T-cell (primary cell): Measurements from ENCODE around the gene DISP2. TPM values are rescaled to one million over a fixed set of nuclear protein-coding genes. Genes with fewer than 3 reads are reported as not detected.

Experiments used
- ATAC-seq, 4 experiments: fragments of 200-7000 bp in 3 of 4; fragments of 150-1000 bp in 1 of 4; cut with Tn5 transposase; replicated peaks in 1 of 4; 1 replicate in 3 of 4; 2 replicates in 1 of 4; pipeline ENCODE4 v1.10.0; 2021; ENCODE audit warnings: moderate library complexity in 3 of 4, mild to moderate bottlenecking in 2 of 4, moderate number of reproducible peaks in 1 of 4
- CTCF ChIA-PET, 2 donors: fragments of 300-600 bp; sonication (Branson Sonifier 250); formaldehyde crosslinking; loops; one replicate each; lab custom pipeline; 2022; ENCODE audit warnings: antibody characterized with exemption in 2 of 2; lab: Charles Lee
- POLR2A ChIA-PET, 2 donors: fragments of 300-600 bp; sonication (Branson Sonifier 250); formaldehyde crosslinking; loops; one replicate each; lab custom pipeline; 2022; ENCODE audit warnings: antibody characterized with exemption in 2 of 2; lab: Charles Lee
- DNase-seq, 35 experiments: peaks; one replicate each; pipeline versions ENCODE4 v3.0.0 to v3.0.0-alpha.2; 2013 to 2023
- H3K27ac ChIP-seq: one replicate; pipeline ENCODE4 v1.5.1; 2013; ENCODE audit warnings: low read length
- H3K27me3 ChIP-seq, 2 experiments: replicated peaks in 1 of 2; 1 replicate in 1 of 2; 2 replicates in 1 of 2; pipeline versions ENCODE4 v1.6.1 to v1.7.0; 2013; ENCODE audit warnings: low read length in 1 of 2, mixed read lengths in 1 of 2; ENCODE audit not compliant: control insufficient read depth in 2 of 2, insufficient read depth in 2 of 2; ENCODE audit errors: extremely low read depth in 1 of 2
- H3K36me3 ChIP-seq, 2 donors: 1 replicate in 1 of 2; 2 replicates in 1 of 2; pipeline versions ENCODE4 v1.6.1 to v1.7.0; 2013; ENCODE audit warnings: low read length in 1 of 2; ENCODE audit not compliant: control insufficient read depth in 2 of 2, insufficient read depth in 1 of 2; ENCODE audit errors: extremely low read depth in 1 of 2
- H3K4me1 ChIP-seq, 2 experiments: 1 replicate in 1 of 2; 2 replicates in 1 of 2; pipeline versions ENCODE4 v1.6.1 to v1.7.0; 2013; ENCODE audit warnings: low read length in 2 of 2, mixed read lengths in 1 of 2; ENCODE audit not compliant: insufficient read depth in 2 of 2, control insufficient read depth in 1 of 2; ENCODE audit errors: extremely low read depth in 1 of 2
- H3K4me3 ChIP-seq, 2 donors: 1 replicate in 1 of 2; 2 replicates in 1 of 2; pipeline versions ENCODE4 v1.5.1 to v1.7.0; 2013; ENCODE audit warnings: mild to moderate bottlenecking in 2 of 2, low read length in 1 of 2, moderate library complexity in 1 of 2; ENCODE audit not compliant: control insufficient read depth in 1 of 2; ENCODE audit errors: extremely low read depth in 1 of 2
- H3K9me3 ChIP-seq: 2 replicates; pipeline ENCODE4 v1.7.0; 2013
- H3K27ac Mint-ChIP-seq, 2 donors: one replicate each; pipeline ENCODE4 v1.8.0; 2020 to 2021; ENCODE audit warnings: mild to moderate bottlenecking in 2 of 2, mixed read lengths in 2 of 2
- H3K27me3 Mint-ChIP-seq, 2 donors: one replicate each; pipeline ENCODE4 v1.8.0; 2021 to 2022; ENCODE audit warnings: mixed read lengths in 2 of 2
- H3K36me3 Mint-ChIP-seq: one replicate; pipeline ENCODE4 v1.8.0; 2021; ENCODE audit warnings: mixed read lengths
- H3K4me1 Mint-ChIP-seq, 3 donors: one replicate each; pipeline ENCODE4 v1.8.0; 2020 to 2022; ENCODE audit warnings: mixed read lengths in 3 of 3, mild to moderate bottlenecking in 1 of 3
- H3K4me3 Mint-ChIP-seq, 3 donors: one replicate each; pipeline ENCODE4 v1.8.0; 2020 to 2022; ENCODE audit warnings: mild to moderate bottlenecking in 3 of 3, mixed read lengths in 3 of 3, moderate library complexity in 3 of 3
- H3K9me3 Mint-ChIP-seq, 3 donors: one replicate each; pipeline ENCODE4 v1.8.0; 2020 to 2022; ENCODE audit warnings: mixed read lengths in 3 of 3
- WGBS: methylation state at CpG from one replicate; pipeline ENCODE4 v1.1.5; 2013; ENCODE audit warnings: missing lambda C conversion rate; ENCODE audit not compliant: insufficient coverage; 5-methylcytosine and 5-hydroxymethylcytosine counted together
- total RNA-seq, 35 experiments: library from RNA in 6 of 35; stranded (reverse) in 6 of 35; fragments of 120-200 nt in 1 of 35; gene quantifications; one replicate each; pipeline versions ENCODE4 v1.2.1 to v1.2.4 and lab custom pipeline; 2013 to 2026

Gene DISP2
- total RNA-seq, 5 donors from 2014 or later (not counting 1 experiment from before 2014, with no cell fraction given) = 0.03 to 1.4 (median 0.18) TPM

GRCh38 chr15:40334941-40335795 is 22.9 kb upstream of the DISP2 start:
- no peaks in the 10 kb centered on the region for H3K36me3 ChIP-seq
- H3K27ac ChIP-seq = no peak overlapping the region
- ChIA-PET CTCF (interaction anchor here (0.6 to 3.3 kb wide), 6 partner anchors 9 to 118 kb away, joined by 3 to 20 read pairs (median 5); partner anchors contain the start of gene INAFM2 (in 1 of the 2)), POLR2A (interaction anchor here in 1 of 2 donors (1.0 kb wide), 1 partner anchor 328 kb away, joined by 3 read pairs; no protein-coding TSS in a partner anchor)
- no peak for ATAC-seq
- 91% methylated on average over 22 of the region's 26 CpGs for WGBS
- H3K9me3 ChIP-seq = no peaks in the 10 kb centered on the region
- H3K4me1 ChIP-seq = peaks cover 11 to 33% of the 10 kb centered on the region in 2 experiments
- peaks cover 0 to 17% of the 10 kb centered on the region in 2 experiments for H3K27me3 ChIP-seq
- H3K4me3 ChIP-seq = no peak overlapping the region
- H3K27ac Mint-ChIP-seq = no peak overlapping the region
- DNase-seq = no peak
- H3K36me3 Mint-ChIP-seq = no peaks in the 10 kb centered on the region
- no peaks in the 10 kb centered on the region for H3K9me3 Mint-ChIP-seq
- H3K4me1 Mint-ChIP-seq = peaks cover 17 to 33% (median 20%) of the 10 kb centered on the region in 3 donors
- no peaks in the 10 kb centered on the region for H3K27me3 Mint-ChIP-seq
- no peak overlapping the region for H3K4me3 Mint-ChIP-seq

- H3K9me3 Mint-ChIP-seq = no peaks in the 10 kb centered on the region
- POLR2A ChIA-PET = interaction anchor here in 1 of 2 donors (1.0 kb wide), 1 partner anchor 329 kb away, joined by 3 read pairs; no protein-coding TSS in a partner anchor
- Histone ChIP-seq H3K27me3 (peaks cover 0 to 17% of the 10 kb centered on the region in 2 experiments), H3K4me3 (no peak overlapping the region), H3K9me3 (no peaks in the 10 kb centered on the region), H3K4me1 (peaks cover 11 to 33% of the 10 kb centered on the region in 2 experiments), H3K27ac (no peak overlapping the region), H3K36me3 (no peaks in the 10 kb centered on the region)
- CTCF ChIA-PET = interaction anchor here (0.7 to 3.6 kb wide), 13 partner anchors 9 to 233 kb away, joined by 3 to 30 read pairs (median 9); partner anchors contain the start of genes PLCB2 (in 2 of the 2), INAFM2 (in 1 of the 2) and RPUSD2 (in 1 of the 2)
- no peak overlapping the region for H3K27ac Mint-ChIP-seq
- peaks cover 17 to 33% (median 20%) of the 10 kb centered on the region in 3 donors for H3K4me1 Mint-ChIP-seq
- no peak for ATAC-seq
- no peaks in the 10 kb centered on the region for H3K36me3 Mint-ChIP-seq
- WGBS = 96% methylated on average over 7 of the region's 13 CpGs
- H3K27me3 Mint-ChIP-seq = no peaks in the 10 kb centered on the region
- DNase-seq = no peak
- H3K4me3 Mint-ChIP-seq = no peak overlapping the region
Observed at GRCh38 chr15:40335938-40336743, 21.9 kb upstream of the DISP2 start.

GRCh38 chr15:40336744-40337122 is 21.3 kb upstream of the DISP2 start:
- Mint-ChIP-seq H3K9me3 (no peaks in the 10 kb centered on the region), H3K4me1 (peaks cover 17 to 33% (median 20%) of the 10 kb centered on the region in 3 donors), H3K27ac (no peak overlapping the region), H3K36me3 (no peaks in the 10 kb centered on the region), H3K4me3 (no peak overlapping the region), H3K27me3 (no peaks in the 10 kb centered on the region)
- Histone ChIP-seq H3K27ac (no peak overlapping the region), H3K27me3 (peaks cover 0 to 17% of the 10 kb centered on the region in 2 experiments), H3K4me3 (no peak overlapping the region), H3K4me1 (peaks cover 11 to 33% of the 10 kb centered on the region in 2 experiments), H3K9me3 (no peaks in the 10 kb centered on the region), H3K36me3 (no peaks in the 10 kb centered on the region)
- ATAC-seq (no peak), DNase-seq (peak in 1 of 35 experiments; percentile 31)
- CTCF ChIA-PET = interaction anchor here (0.7 to 3.6 kb wide), 15 partner anchors 10 to 233 kb away, joined by 3 to 30 read pairs (median 9); partner anchors contain the start of genes PLCB2 (in 2 of the 2), INAFM2 (in 1 of the 2) and RPUSD2 (in 1 of the 2)
- 40% methylated on average over 1 of the region's 5 CpGs for WGBS
- POLR2A ChIA-PET = no interaction called here

- peaks cover 17 to 28% (median 20%) of the 10 kb centered on the region in 3 donors for H3K4me1 Mint-ChIP-seq
- H3K9me3 Mint-ChIP-seq = no peaks in the 10 kb centered on the region
- ATAC-seq (no peak), DNase-seq (no peak)
- ChIA-PET CTCF (interaction anchor here (0.5 to 3.6 kb wide), 27 partner anchors 9 to 232 kb away, joined by 3 to 30 read pairs (median 5); partner anchors contain the start of genes PLCB2 (in 2 of the 2), INAFM2 (in 1 of the 2), IVD (in 1 of the 2) and RPUSD2 (in 1 of the 2)), POLR2A (no interaction called here)
- no peaks in the 10 kb centered on the region for H3K9me3 ChIP-seq
- H3K36me3 Mint-ChIP-seq = no peaks in the 10 kb centered on the region
- WGBS = 81% methylated on average over 12 of the region's 19 CpGs
- H3K4me3 ChIP-seq = no peak overlapping the region
- H3K36me3 ChIP-seq = no peaks in the 10 kb centered on the region
- no peaks in the 10 kb centered on the region for H3K27me3 Mint-ChIP-seq
- H3K27ac Mint-ChIP-seq = no peak overlapping the region
- peaks cover 0 to 17% of the 10 kb centered on the region in 2 experiments for H3K27me3 ChIP-seq
- H3K4me1 ChIP-seq = peaks cover 11 to 33% of the 10 kb centered on the region in 2 experiments
- no peak overlapping the region for H3K4me3 Mint-ChIP-seq
- H3K27ac ChIP-seq = no peak overlapping the region
Observed at GRCh38 chr15:40337597-40337996, 20.4 kb upstream of the DISP2 start.

GRCh38 chr15:40338041-40338657 is 19.9 kb upstream of the DISP2 start:
- peak; percentile 80 to 89 (median 86) for ATAC-seq
- DNase-seq = peak; percentile 44 to 87 (median 70)
- peaks cover 11 to 33% of the 10 kb centered on the region in 2 experiments for H3K4me1 ChIP-seq
- no CpG with 5 or more reads among the region's 11 CpGs for WGBS
- no peaks in the 10 kb centered on the region for H3K36me3 ChIP-seq
- ChIA-PET CTCF (interaction anchor here (0.5 to 3.6 kb wide), 30 partner anchors 9 to 120 kb away, joined by 3 to 30 read pairs (median 4); partner anchors contain the start of genes PLCB2 (in 2 of the 2), INAFM2 (in 1 of the 2) and IVD (in 1 of the 2)), POLR2A (no interaction called here)
- H3K4me3 ChIP-seq = no peak overlapping the region
- Mint-ChIP-seq H3K27ac (no peak overlapping the region), H3K4me1 (peaks cover 17 to 22% (median 20%) of the 10 kb centered on the region in 3 donors), H3K27me3 (no peaks in the 10 kb centered on the region), H3K9me3 (no peaks in the 10 kb centered on the region), H3K4me3 (no peak overlapping the region), H3K36me3 (no peaks in the 10 kb centered on the region)
- H3K27me3 ChIP-seq = peaks cover 0 to 17% of the 10 kb centered on the region in 2 experiments
- H3K27ac ChIP-seq = no peak overlapping the region
- no peaks in the 10 kb centered on the region for H3K9me3 ChIP-seq
